Adrenal gland (tissue), 12 donors: ENCODE measurements around the gene PRSS21. TPM values are rescaled to one million over a fixed set of nuclear protein-coding genes. Genes with fewer than 3 reads are reported as not detected.

Experiments used
- DNase-seq, 7 donors: peaks; one replicate each; pipeline ENCODE4 v3.0.0-alpha.2; 2019 to 2020
- H3K27ac ChIP-seq, 5 donors: fragments of 200-600 bp; sonication (generic) in 4 of 5; 1 replicate in 3 of 5; 2 replicates in 2 of 5; pipeline versions ENCODE4 v1.5.1 to v1.8.0; 2016 to 2020; ENCODE audit warnings: mild to moderate bottlenecking in 1 of 5
- H3K27me3 ChIP-seq: fragments of 200-600 bp; 2 replicates; pipeline ENCODE4 v1.8.0; 2021
- H3K36me3 ChIP-seq, 2 donors: fragments of 200-600 bp; replicated peaks in 1 of 2; 1 replicate in 1 of 2; 2 replicates in 1 of 2; pipeline versions ENCODE4 v1.5.1 to v1.8.0; 2018 to 2022
- H3K4me1 ChIP-seq, 2 donors: fragments of 200-600 bp; replicated peaks in 1 of 2; 1 replicate in 1 of 2; 2 replicates in 1 of 2; pipeline versions ENCODE4 v1.5.1 to v1.8.0; 2018 to 2021
- H3K4me3 ChIP-seq, 4 donors: fragments of 200-600 bp; sonication (generic) in 3 of 4; one replicate each; pipeline ENCODE4 v1.5.1; 2016 to 2018
- H3K9me3 ChIP-seq, 3 donors: fragments of 200-600 bp; sonication (generic) in 1 of 3; replicated peaks in 1 of 3; 1 replicate in 2 of 3; 2 replicates in 1 of 3; pipeline versions ENCODE4 v1.5.1 to v1.8.0; 2016 to 2021
- POLR2A ChIP-seq, 2 donors: fragments of 450-650 bp; IDR thresholded peaks; one replicate each; pipeline ENCODE4 v1.6.1; 2017; ENCODE audit warnings: antibody characterized with exemption in 2 of 2, mild to moderate bottlenecking in 2 of 2, moderate library complexity in 1 of 2
- WGBS, 4 donors: extraction: QIAGEN DNeasy Blood & Tissue Kit in 2 of 4; methylation state at CpG; one replicate each; pipeline versions ENCODE4 v1.1.5 to v1.1.7; 2013 to 2017; 5-methylcytosine and 5-hydroxymethylcytosine counted together
- intact Hi-C, 2 donors: fragments of 100-400 bp; cut with DNase I; formaldehyde crosslinking; loops; one replicate each; pipeline versions ENCODE4 v1.14.1 to v1.15.0; 2022 to 2023
- polyA plus RNA-seq, 3 donors: library from polyadenylated mRNA; stranded (reverse); fragments of 200-250 nt in 2 of 3; fragments of 350-450 nt in 1 of 3; fragmentation: Illumina TruSeq in 1 of 3; extraction: RNeasy Lipid Tissue Mini Kit (QIAGEN cat#74804) in 1 of 3; gene quantifications; one replicate each; pipeline ENCODE4 v1.2.3, GENCODE V29; 2013 to 2014
- total RNA-seq, 9 donors: library from RNA; depleted of rRNA in 4 of 9; stranded (reverse); fragments of >200 nt in 4 of 9; fragments of 120-200 nt in 1 of 9; fragmentation: NEBNext Ultra II Directional in 1 of 9; extraction: Animal tissue kit (Norgen Biotek cat#: 25700) in 1 of 9; gene quantifications; one replicate each; pipeline versions ENCODE4 v1.1.0 to v1.2.4, GENCODE V29; 2013 to 2023
- TF ChIP-seq, protein P1 (sequence below), 6 experiments: fragments of 450-650 bp in 4 of 6; fragments of 200-600 bp in 2 of 6; sonication (generic) in 1 of 6; IDR thresholded peaks; 1 replicate in 5 of 6; 2 replicates in 1 of 6; pipeline versions ENCODE4 v1.5.1 to v1.8.0; 2016 to 2021; ENCODE audit warnings: antibody characterized with exemption in 6 of 6, mild to moderate bottlenecking in 2 of 6, moderate library complexity in 1 of 6
- donor health status: healthy with polysubstance abuse.
- donor health status: Bipolar disorder and iron deficiency.
- donor health status: DM: yes; HTN: yes; CAD: no.
- donor health status: DM: no; HTN: no; CAD: no.
- donor health status: DM: no; HTN: no; CAD: no.
- donor health status: DM: yes; HTN: yes; CAD: no.

Gene PRSS21
- total and polyA plus RNA-seq, 12 donors = 0.20 to 2.6 (median 0.85) TPM; not detected in 6

DNA sequence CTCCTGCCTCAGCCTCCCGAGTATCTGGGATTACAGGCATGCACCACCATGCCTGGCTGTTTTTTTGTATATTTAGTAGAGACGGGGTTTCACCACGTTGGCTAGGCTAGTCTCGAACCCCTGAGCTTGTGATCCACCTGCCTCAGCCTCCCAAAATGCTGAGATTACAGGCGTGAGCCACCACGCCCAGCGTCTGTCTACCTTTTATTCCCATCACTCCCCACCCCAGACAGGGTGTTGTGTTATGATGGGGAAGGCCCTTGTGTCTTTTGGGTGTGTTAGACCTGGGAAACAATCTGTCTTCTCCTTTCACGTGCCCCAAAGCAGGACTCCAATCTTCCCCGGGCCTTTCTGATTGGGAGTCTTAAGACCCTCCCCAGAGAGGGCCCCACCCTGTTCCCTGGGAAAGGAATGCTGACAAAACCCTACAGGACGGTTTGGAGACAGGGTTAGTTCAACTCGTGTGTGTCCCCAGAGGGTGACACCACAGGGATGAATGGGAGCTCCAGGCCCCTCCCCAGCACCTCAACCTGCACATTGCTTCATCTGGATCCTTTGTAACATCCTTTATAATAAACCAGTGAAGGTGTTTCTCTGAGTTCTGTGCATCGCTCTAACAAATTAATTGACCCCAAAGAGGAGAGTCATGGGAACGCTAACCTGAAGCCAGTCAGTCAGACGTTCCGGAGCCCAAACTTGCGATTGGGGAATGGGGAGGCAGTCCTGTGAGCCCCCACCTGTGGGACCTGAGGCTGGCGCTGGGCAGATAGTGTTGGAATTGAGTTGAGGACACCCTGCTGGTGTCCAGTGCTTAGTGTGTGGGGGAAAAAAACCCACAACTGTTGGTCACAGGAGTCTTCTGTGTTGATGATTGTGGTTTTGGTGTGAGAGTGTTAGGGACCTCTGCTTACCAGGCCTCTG lies 36.8 kb upstream of the PRSS21 start:
- H3K27me3 ChIP-seq = peaks cover 4% of the 10 kb centered on the region
- peaks cover 12 to 22% of the 10 kb centered on the region in 2 donors for H3K4me1 ChIP-seq
- no peaks in the 10 kb centered on the region for H3K9me3 ChIP-seq
- DNase-seq = peak in 1 of 7 donors; percentile 41
- H3K4me3 ChIP-seq = no peak overlapping the region
- no peak overlapping the region for H3K27ac ChIP-seq
- TF ChIP-seq POLR2A (IDR thresholded peaks at IDR 0.05) = no peak
- TF ChIP-seq, protein P1, sequence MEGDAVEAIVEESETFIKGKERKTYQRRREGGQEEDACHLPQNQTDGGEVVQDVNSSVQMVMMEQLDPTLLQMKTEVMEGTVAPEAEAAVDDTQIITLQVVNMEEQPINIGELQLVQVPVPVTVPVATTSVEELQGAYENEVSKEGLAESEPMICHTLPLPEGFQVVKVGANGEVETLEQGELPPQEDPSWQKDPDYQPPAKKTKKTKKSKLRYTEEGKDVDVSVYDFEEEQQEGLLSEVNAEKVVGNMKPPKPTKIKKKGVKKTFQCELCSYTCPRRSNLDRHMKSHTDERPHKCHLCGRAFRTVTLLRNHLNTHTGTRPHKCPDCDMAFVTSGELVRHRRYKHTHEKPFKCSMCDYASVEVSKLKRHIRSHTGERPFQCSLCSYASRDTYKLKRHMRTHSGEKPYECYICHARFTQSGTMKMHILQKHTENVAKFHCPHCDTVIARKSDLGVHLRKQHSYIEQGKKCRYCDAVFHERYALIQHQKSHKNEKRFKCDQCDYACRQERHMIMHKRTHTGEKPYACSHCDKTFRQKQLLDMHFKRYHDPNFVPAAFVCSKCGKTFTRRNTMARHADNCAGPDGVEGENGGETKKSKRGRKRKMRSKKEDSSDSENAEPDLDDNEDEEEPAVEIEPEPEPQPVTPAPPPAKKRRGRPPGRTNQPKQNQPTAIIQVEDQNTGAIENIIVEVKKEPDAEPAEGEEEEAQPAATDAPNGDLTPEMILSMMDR (IDR thresholded peaks at IDR 0.05) = no peak
- no peaks in the 10 kb centered on the region for H3K36me3 ChIP-seq
- intact Hi-C loops = no loop called here
- 70 to 77% (median 71%) methylated on average over 15 to 17 of the region's 17 CpGs for WGBS, 4 donors

- no peak overlapping the region for H3K27ac ChIP-seq
- peaks cover 18% of the 10 kb centered on the region for H3K27me3 ChIP-seq
- no peaks in the 10 kb centered on the region for H3K9me3 ChIP-seq
- no peaks in the 10 kb centered on the region for H3K36me3 ChIP-seq
- intact Hi-C loops = no loop called here
- WGBS, 4 donors = 83 to 85% (median 83%) methylated on average over 17 to 20 of the region's 20 CpGs
- no peak overlapping the region for H3K4me3 ChIP-seq
- no peak for DNase-seq
- TF ChIP-seq, protein P1 (IDR thresholded peaks at IDR 0.05) = no peak
- TF ChIP-seq POLR2A (IDR thresholded peaks at IDR 0.05) = no peak
- peaks cover 4 to 10% of the 10 kb centered on the region in 2 donors for H3K4me1 ChIP-seq
These were observed 34.3 kb upstream of the PRSS21 start for GRCh38 chr16:2782583-2783351.

DNA sequence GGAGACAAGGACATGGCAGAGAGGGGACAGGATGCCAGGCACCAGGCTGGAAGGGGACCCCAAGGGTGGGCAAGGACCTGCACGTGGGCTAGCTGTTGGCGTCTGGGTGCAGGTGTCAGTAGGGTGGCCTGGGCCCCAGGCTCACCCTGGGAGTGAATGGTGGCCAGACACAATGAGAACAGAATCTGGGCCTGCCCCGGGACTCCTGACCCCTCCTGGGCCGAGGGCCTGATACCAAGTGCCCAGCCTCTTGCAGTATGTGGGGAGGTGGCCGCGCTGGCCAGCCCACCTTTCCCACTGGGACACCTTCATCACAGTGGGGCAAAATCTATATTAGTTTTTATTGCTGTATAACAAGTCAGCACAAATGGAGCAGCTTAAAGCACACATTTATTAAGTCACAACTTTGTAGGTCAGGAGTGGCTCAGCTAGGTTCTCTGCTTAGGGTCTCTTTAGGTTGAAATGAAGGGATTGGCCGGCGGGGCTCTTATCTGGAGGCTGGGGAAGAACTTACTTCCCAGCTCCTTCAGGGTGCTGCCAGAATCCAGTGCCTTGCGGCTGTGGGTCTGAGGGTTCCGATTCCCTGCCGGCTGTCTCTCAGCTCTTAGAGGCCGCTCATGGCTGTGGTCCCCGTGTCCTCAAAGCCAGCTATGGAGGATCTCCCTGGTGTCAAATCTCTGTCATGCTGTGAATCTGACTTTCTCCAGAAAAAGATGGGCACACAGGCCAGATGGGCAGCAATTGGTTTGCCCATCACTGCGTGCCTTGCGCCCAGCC lies 33.3 kb upstream of the PRSS21 start:
- Histone ChIP-seq H3K36me3 (no peaks in the 10 kb centered on the region), H3K27me3 (peaks cover 22% of the 10 kb centered on the region), H3K9me3 (no peaks in the 10 kb centered on the region), H3K4me3 (no peak overlapping the region), H3K4me1 (peaks cover 0 to 3% of the 10 kb centered on the region in 2 donors), H3K27ac (no peak overlapping the region)
- WGBS, 4 donors = 87 to 98% (median 91%) methylated on average over 6 to 15 of the region's 15 CpGs
- no peak for DNase-seq
- intact Hi-C loops = no loop called here
- TF ChIP-seq POLR2A (IDR thresholded peaks at IDR 0.05) = no peak
- TF ChIP-seq, protein P1 (IDR thresholded peaks at IDR 0.05) = no peak
